ENCODE measurements around the gene TLN1.

Gene TLN1

GRCh38 chr9:35771534-35771933 is 39.5 kb upstream of the TLN1 start:
- no peak overlapping the region for H3K27ac ChIP-seq
- CTCF ChIA-PET: interaction anchor here (0.6 kb wide), 1 partner anchor 419 kb away, joined by 5 read pairs; no protein-coding TSS in a partner anchor
- POLR2A ChIA-PET (ENCODE audit: low non-redundant PET): interaction anchor here (0.5 kb wide), 1 partner anchor 11 kb away, joined by 3 read pairs; no protein-coding TSS in a partner anchor
- no peak for DNase-seq (ENCODE audit: low spot score)
- TF ChIP-seq CTCF (conservative IDR thresholded peaks at IDR 0.05; ENCODE audit: low read depth): no peak

DNA sequence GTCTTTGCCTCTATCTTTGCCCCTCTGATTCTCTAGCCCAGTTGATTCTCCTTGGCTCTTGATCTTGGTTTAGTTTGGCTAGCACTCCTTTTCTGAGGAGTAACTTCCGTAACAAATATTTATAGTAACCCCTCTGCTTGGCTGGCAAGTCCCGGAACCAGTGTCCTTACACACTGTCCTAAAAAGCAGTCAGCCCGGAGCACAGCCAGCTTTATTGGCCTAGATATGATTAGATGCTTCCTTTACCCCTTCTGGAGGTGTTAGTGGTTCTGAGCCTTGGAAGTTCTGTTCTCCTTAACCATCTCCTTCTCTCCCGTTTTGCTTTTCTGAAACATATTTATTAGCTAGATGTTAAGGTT is 39.1 kb upstream of the TLN1 start:
- TF ChIP-seq CTCF (conservative IDR thresholded peaks at IDR 0.05; ENCODE audit: low read depth): no peak
- H3K27ac ChIP-seq: no peak overlapping the region
- no peak for DNase-seq (ENCODE audit: low spot score)
- POLR2A ChIA-PET (ENCODE audit: low non-redundant PET): no interaction called here
- CTCF ChIA-PET: interaction anchor here (0.6 to 0.8 kb wide), 2 partner anchors 15 to 419 kb away, joined by 3 to 5 read pairs; no protein-coding TSS in a partner anchor

DNA sequence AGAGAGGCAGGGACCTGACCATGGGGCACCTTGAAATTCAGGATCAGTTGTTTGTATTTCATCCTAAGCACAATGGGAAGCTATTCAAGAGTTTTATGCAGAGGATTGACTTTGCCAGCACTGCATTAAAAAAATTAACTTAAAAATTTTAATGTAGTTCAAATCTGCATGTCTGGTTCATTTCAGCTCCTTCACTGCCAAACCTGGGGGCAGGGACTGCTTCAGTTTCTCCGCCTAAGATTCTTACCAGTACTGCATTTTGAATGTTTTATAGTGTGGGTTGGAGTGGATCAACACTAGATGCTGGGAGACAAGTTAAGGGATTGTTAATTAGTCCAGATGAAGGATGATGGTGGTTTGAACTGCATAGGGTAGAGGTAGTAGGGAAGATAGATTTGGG is 37.8 kb upstream of the TLN1 start:
- TF ChIP-seq CTCF (conservative IDR thresholded peaks at IDR 0.05; ENCODE audit: low read depth): no peak
- CTCF ChIA-PET: interaction anchor here (1.4 kb wide), 1 partner anchor 21 kb away, joined by 6 read pairs; no protein-coding TSS in a partner anchor
- no peak overlapping the region for H3K27ac ChIP-seq
- POLR2A ChIA-PET (ENCODE audit: low non-redundant PET): no interaction called here
- no peak for DNase-seq (ENCODE audit: low spot score)

DNA sequence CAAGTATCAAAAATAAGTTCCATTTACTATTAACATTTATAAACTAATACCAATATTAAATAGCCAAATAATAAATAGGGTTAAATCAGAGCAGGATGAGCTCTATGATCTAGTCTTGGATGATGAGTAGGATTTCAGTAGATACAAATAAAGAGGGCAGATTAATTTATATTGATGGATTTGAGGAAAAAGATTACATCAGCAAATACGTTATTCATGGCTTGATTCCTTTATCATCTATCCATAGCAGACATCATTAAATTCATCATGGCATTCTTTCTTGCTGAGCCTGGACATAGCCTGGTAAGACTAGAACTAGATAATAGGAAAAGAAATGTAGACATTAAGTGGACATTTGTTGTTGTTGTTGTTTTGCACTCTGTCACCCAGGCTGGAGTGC is 35.5 kb upstream of the TLN1 start:
- DNase-seq (ENCODE audit: low spot score): no peak
- POLR2A ChIA-PET (ENCODE audit: low non-redundant PET): no interaction called here

DNA sequence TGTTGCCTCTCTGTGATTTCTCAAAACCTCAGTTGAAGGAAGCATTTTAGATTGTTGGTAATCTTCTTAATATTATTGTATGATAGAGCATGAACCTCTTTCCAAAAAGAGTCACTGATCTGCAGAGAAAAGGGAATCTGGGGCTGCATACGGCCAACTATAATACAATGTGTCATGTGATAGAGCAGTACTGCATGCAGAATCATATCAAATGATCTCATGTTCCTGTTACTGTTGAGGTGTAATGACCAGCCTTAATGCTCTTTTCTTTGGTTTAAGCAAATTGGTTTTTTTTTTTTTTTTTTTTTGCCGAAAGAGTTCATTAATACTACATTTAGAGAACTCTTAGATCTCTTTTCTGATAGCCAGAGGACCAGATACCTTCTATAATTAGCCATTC is 35.0 kb upstream of the TLN1 start:
- no peak for DNase-seq (ENCODE audit: low spot score)
- H3K27ac ChIP-seq: no peak overlapping the region
- CTCF ChIA-PET: no interaction called here
- POLR2A ChIA-PET (ENCODE audit: low non-redundant PET): no interaction called here
- TF ChIP-seq CTCF (conservative IDR thresholded peaks at IDR 0.05; ENCODE audit: low read depth): no peak

More for the DNA sequence above, 35.5 kb upstream of the TLN1 start:
- H3K27ac ChIP-seq: no peak overlapping the region
- CTCF ChIA-PET: interaction anchor here (0.7 kb wide), 1 partner anchor 135 kb away, joined by 3 read pairs; no protein-coding TSS in a partner anchor
- TF ChIP-seq CTCF (conservative IDR thresholded peaks at IDR 0.05; ENCODE audit: low read depth): no peak

GRCh38 chr9:35763803-35764202 is 31.8 kb upstream of the TLN1 start:
- ChIA-PET POLR2A (ENCODE audit: low non-redundant PET) (no interaction called here), CTCF (no interaction called here)
- no peak for TF ChIP-seq CTCF (conservative IDR thresholded peaks at IDR 0.05; ENCODE audit: low read depth)
- DNase-seq (ENCODE audit: low spot score): no peak
- H3K27ac ChIP-seq: no peak overlapping the region

Measured in RWPE1 (cell line).